HEK293 (cell line): ENCODE results near the gene CACNG7.
A peak's percentile ranks its signal among the peaks of the same experiment; 100 is the strongest.

Experiments used
- CTCF ChIA-PET: fragments of 350-600 bp; formaldehyde crosslinking; extraction: SDS; loops from one replicate; lab custom pipeline; 2021; ENCODE audit warnings: antibody characterized with exemption; lab: Yijun Ruan, JAX
- POLR2A ChIA-PET: fragments of 300-600 bp; formaldehyde crosslinking; extraction: SDS; loops from one replicate; lab custom pipeline; 2020; ENCODE audit warnings: antibody characterized with exemption, inconsistent platforms; lab: Yijun Ruan, JAX
- H3K27ac ChIP-seq: fragments of 200-500 bp; sonication (Bioruptor generic); 2 replicates; pipeline ENCODE4 v1.5.1; 2014; ENCODE audit warnings: low read depth, low read length, control low read depth, inconsistent platforms; ENCODE audit errors: extremely low read depth
- H3K36me3 ChIP-seq, 2 experiments: fragments of 200-500 bp in 1 of 2; sonication (Bioruptor generic) in 1 of 2; 1 replicate in 1 of 2; 2 replicates in 1 of 2; pipeline ENCODE4 v1.5.1; 2014 to 2017; ENCODE audit warnings: inconsistent platforms in 2 of 2, low read length in 2 of 2; ENCODE audit not compliant: control insufficient read depth in 2 of 2, insufficient read depth in 1 of 2
- H3K4me1 ChIP-seq: fragments of 200-500 bp; sonication (Bioruptor generic); 2 replicates; pipeline ENCODE4 v1.5.1; 2014; ENCODE audit warnings: mild to moderate bottlenecking, low read length, inconsistent platforms; ENCODE audit not compliant: control insufficient read depth, insufficient read depth
- H3K4me3 ChIP-seq: 2 replicates; pipeline ENCODE4 v1.5.1; 2011; ENCODE audit warnings: low read depth, mild to moderate bottlenecking, control low read depth, low read length, moderate library complexity
- H3K9me3 ChIP-seq: fragments of 200-500 bp; sonication (Bioruptor generic); 2 replicates; pipeline ENCODE4 v1.5.1; 2014; ENCODE audit warnings: low read depth, low read length, inconsistent platforms; ENCODE audit not compliant: control insufficient read depth, insufficient read depth
- GLI2 ChIP-seq: fragments of 450-650 bp; formaldehyde crosslinking; IDR thresholded peaks from 2 replicates; pipeline ENCODE4; 2017; ENCODE audit warnings: missing biosample characterization, missing genetic modification characterization, low read depth, borderline replicate concordance
- KLF10 ChIP-seq: fragments of 450-650 bp; IDR thresholded peaks from 2 replicates; pipeline ENCODE4 v1.5.1; 2018; ENCODE audit warnings: missing biosample characterization, mild to moderate bottlenecking, missing genetic modification characterization
- KLF8 ChIP-seq: fragments of 450-650 bp; formaldehyde crosslinking; IDR thresholded peaks from 2 replicates; pipeline ENCODE4 v1.5.1; 2016; ENCODE audit warnings: missing biosample characterization, missing genetic modification characterization
- OSR2 ChIP-seq: fragments of 450-650 bp; formaldehyde crosslinking; IDR thresholded peaks from 2 replicates; pipeline ENCODE4 v1.5.1; 2016; ENCODE audit warnings: missing biosample characterization, missing genetic modification characterization
- PRDM1 ChIP-seq: fragments of 450-650 bp; formaldehyde crosslinking; IDR thresholded peaks from 2 replicates; pipeline ENCODE4; 2016; ENCODE audit warnings: missing biosample characterization, missing genetic modification characterization
- RBAK ChIP-seq: fragments of 450-650 bp; formaldehyde crosslinking; IDR thresholded peaks from 2 replicates; pipeline ENCODE4 v1.5.1; 2016; ENCODE audit warnings: missing biosample characterization, missing genetic modification characterization
- ZBTB7A ChIP-seq: fragments of 450-650 bp; formaldehyde crosslinking; IDR thresholded peaks from 2 replicates; pipeline ENCODE4 v1.5.1; 2016; ENCODE audit warnings: low read depth, missing biosample characterization, missing genetic modification characterization
- ZFP41 ChIP-seq: fragments of 450-650 bp; formaldehyde crosslinking; IDR thresholded peaks from 2 replicates; pipeline ENCODE4 v1.5.1; 2016; ENCODE audit warnings: missing biosample characterization, missing genetic modification characterization, borderline replicate concordance
- ZNF157 ChIP-seq: fragments of 450-650 bp; formaldehyde crosslinking; IDR thresholded peaks from 2 replicates; pipeline ENCODE4 v1.5.1; 2016; ENCODE audit warnings: missing biosample characterization, missing genetic modification characterization
- ZNF19 ChIP-seq: fragments of 450-650 bp; formaldehyde crosslinking; IDR thresholded peaks from 2 replicates; pipeline ENCODE4; 2016; ENCODE audit warnings: missing biosample characterization, missing genetic modification characterization, low read depth
- ZNF266 ChIP-seq: fragments of 450-650 bp; formaldehyde crosslinking; IDR thresholded peaks from 2 replicates; pipeline ENCODE4 v1.5.1; 2016; ENCODE audit warnings: missing biosample characterization, missing genetic modification characterization, low read depth
- ZNF302 ChIP-seq: fragments of 450-650 bp; formaldehyde crosslinking; IDR thresholded peaks from 2 replicates; pipeline ENCODE4 v1.5.1; 2016; ENCODE audit warnings: missing biosample characterization, missing genetic modification characterization, low read depth
- ZNF324 ChIP-seq: fragments of 450-650 bp; formaldehyde crosslinking; IDR thresholded peaks from 2 replicates; pipeline ENCODE4 v1.5.1; 2016; ENCODE audit warnings: missing biosample characterization, missing genetic modification characterization
- ZNF335 ChIP-seq: fragments of 450-650 bp; formaldehyde crosslinking; conservative IDR thresholded peaks from 2 replicates; pipeline ENCODE4 v1.5.1; 2016; ENCODE audit warnings: missing biosample characterization, missing genetic modification characterization
- ZNF366 ChIP-seq: fragments of 450-650 bp; formaldehyde crosslinking; conservative IDR thresholded peaks from 2 replicates; pipeline ENCODE4 v1.5.1; 2016; ENCODE audit warnings: missing biosample characterization, missing genetic modification characterization
- ZNF426 ChIP-seq: fragments of 450-650 bp; formaldehyde crosslinking; IDR thresholded peaks from 2 replicates; pipeline ENCODE4 v1.5.1; 2017; ENCODE audit warnings: missing biosample characterization, missing genetic modification characterization, mild to moderate bottlenecking, inconsistent platforms, moderate library complexity
- ZNF48 ChIP-seq: fragments of 450-650 bp; formaldehyde crosslinking; IDR thresholded peaks from 2 replicates; pipeline ENCODE4 v1.5.1; 2016; ENCODE audit warnings: missing biosample characterization, missing genetic modification characterization
- ZNF529 ChIP-seq: fragments of 450-650 bp; formaldehyde crosslinking; IDR thresholded peaks from 2 replicates; pipeline ENCODE4 v1.5.1; 2017; ENCODE audit warnings: missing genetic modification characterization, missing biosample characterization; ENCODE audit not compliant: insufficient replicate concordance
- ZNF530 ChIP-seq: fragments of 450-650 bp; formaldehyde crosslinking; IDR thresholded peaks from 2 replicates; pipeline ENCODE4 v1.5.1; 2016; ENCODE audit warnings: low read depth, missing biosample characterization, missing genetic modification characterization
- ZNF548 ChIP-seq: fragments of 450-650 bp; formaldehyde crosslinking; IDR thresholded peaks from 2 replicates; pipeline ENCODE4 v1.5.1; 2016; ENCODE audit warnings: missing biosample characterization, missing genetic modification characterization
- ZNF701 ChIP-seq: fragments of 450-650 bp; formaldehyde crosslinking; IDR thresholded peaks from 2 replicates; pipeline ENCODE4 v1.5.1; 2016; ENCODE audit warnings: missing biosample characterization, missing genetic modification characterization
- ZNF76 ChIP-seq: fragments of 450-650 bp; formaldehyde crosslinking; IDR thresholded peaks from 2 replicates; pipeline ENCODE4; 2016; ENCODE audit warnings: low read depth, missing biosample characterization, missing genetic modification characterization, borderline replicate concordance
- ZNF830 ChIP-seq: fragments of 450-650 bp; IDR thresholded peaks from 2 replicates; pipeline ENCODE4 v1.5.0; 2018; ENCODE audit warnings: missing biosample characterization, missing genetic modification characterization, low read depth, mild to moderate bottlenecking, moderate library complexity
- TF ChIP-seq, protein P1 (sequence below): fragments of 450-650 bp; formaldehyde crosslinking; IDR thresholded peaks from 2 replicates; pipeline ENCODE4 v1.5.1; 2017; ENCODE audit warnings: missing biosample characterization, missing genetic modification characterization
- TF ChIP-seq, protein P2 (sequence below): fragments of 450-650 bp; formaldehyde crosslinking; IDR thresholded peaks from 2 replicates; pipeline ENCODE4 v1.5.1; 2017; ENCODE audit warnings: missing biosample characterization, missing genetic modification characterization
- TF ChIP-seq, protein P3 (sequence below): fragments of 450-650 bp; IDR thresholded peaks from 2 replicates; pipeline ENCODE4 v1.5.1; 2018; ENCODE audit warnings: missing biosample characterization, mild to moderate bottlenecking, missing genetic modification characterization

The CACNG7 gene

DNA sequence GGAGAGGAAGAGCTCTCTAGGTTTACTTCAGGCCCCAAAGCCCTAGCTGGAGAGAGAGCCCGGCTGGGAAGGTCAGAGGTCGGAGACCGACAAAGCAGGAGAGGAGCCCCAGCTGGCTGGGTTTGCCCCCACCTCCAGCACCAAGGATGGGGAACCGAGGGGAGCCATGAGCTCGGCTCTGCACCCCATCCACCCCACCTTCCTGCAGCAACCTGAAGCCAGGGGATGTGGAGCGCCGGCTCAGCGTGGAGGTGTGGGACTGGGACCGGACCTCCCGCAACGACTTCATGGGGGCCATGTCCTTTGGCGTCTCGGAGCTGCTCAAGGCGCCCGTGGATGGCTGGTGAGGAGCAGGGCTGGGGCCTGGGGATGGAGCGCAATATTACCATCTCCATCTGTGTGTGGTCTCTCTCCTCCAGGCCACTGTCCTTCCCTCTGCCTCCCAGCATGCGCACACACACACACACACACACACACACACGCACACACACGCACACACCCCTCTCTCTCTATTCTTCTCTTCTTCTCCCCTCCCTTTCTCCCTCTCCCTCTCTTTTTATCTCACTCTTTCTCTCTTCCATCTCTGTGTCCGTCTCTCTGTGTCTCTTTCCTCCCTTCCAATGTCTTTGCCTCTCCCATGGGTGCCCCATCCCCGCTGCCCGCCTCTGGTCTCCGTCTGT is 16.6 kb upstream of the CACNG7 start (continued):
- TF ChIP-seq, protein P1, sequence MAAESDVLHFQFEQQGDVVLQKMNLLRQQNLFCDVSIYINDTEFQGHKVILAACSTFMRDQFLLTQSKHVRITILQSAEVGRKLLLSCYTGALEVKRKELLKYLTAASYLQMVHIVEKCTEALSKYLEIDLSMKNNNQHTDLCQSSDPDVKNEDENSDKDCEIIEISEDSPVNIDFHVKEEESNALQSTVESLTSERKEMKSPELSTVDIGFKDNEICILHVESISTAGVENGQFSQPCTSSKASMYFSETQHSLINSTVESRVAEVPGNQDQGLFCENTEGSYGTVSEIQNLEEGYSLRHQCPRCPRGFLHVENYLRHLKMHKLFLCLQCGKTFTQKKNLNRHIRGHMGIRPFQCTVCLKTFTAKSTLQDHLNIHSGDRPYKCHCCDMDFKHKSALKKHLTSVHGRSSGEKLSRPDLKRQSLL: no peak
- TF ChIP-seq, protein P2, sequence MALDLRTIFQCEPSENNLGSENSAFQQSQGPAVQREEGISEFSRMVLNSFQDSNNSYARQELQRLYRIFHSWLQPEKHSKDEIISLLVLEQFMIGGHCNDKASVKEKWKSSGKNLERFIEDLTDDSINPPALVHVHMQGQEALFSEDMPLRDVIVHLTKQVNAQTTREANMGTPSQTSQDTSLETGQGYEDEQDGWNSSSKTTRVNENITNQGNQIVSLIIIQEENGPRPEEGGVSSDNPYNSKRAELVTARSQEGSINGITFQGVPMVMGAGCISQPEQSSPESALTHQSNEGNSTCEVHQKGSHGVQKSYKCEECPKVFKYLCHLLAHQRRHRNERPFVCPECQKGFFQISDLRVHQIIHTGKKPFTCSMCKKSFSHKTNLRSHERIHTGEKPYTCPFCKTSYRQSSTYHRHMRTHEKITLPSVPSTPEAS: peak; percentile 91
- TF ChIP-seq ZFP41 (tag by site-specific recombination) (no peak), RBAK (tag by site-specific recombination) (no peak), ZNF548 (tag by site-specific recombination) (no peak), ZBTB7A (no peak), ZNF266 (tag by site-specific recombination) (no peak), ZNF830 (no peak), ZNF529 (no peak), ZNF335 (tag by site-specific recombination) (no peak), KLF8 (tag by site-specific recombination) (no peak), ZNF324 (tag by site-specific recombination) (no peak), ZNF366 (tag by site-specific recombination) (peak; percentile 44; the same call in 1 of the 2 replicates), KLF10 (tag by site-specific recombination) (no peak), GLI2 (tag by site-specific recombination) (no peak), ZNF48 (tag by site-specific recombination) (no peak), PRDM1 (tag by site-specific recombination) (peak; percentile 63), ZNF701 (no peak), ZNF157 (tag by site-specific recombination) (no peak), OSR2 (tag by site-specific recombination) (no peak), ZNF302 (tag by site-specific recombination) (no peak)
- TF ChIP-seq, protein P3, sequence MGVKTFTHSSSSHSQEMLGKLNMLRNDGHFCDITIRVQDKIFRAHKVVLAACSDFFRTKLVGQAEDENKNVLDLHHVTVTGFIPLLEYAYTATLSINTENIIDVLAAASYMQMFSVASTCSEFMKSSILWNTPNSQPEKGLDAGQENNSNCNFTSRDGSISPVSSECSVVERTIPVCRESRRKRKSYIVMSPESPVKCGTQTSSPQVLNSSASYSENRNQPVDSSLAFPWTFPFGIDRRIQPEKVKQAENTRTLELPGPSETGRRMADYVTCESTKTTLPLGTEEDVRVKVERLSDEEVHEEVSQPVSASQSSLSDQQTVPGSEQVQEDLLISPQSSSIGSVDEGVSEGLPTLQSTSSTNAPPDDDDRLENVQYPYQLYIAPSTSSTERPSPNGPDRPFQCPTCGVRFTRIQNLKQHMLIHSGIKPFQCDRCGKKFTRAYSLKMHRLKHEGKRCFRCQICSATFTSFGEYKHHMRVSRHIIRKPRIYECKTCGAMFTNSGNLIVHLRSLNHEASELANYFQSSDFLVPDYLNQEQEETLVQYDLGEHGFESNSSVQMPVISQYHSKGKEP (tag by site-specific recombination): no peak

DNA sequence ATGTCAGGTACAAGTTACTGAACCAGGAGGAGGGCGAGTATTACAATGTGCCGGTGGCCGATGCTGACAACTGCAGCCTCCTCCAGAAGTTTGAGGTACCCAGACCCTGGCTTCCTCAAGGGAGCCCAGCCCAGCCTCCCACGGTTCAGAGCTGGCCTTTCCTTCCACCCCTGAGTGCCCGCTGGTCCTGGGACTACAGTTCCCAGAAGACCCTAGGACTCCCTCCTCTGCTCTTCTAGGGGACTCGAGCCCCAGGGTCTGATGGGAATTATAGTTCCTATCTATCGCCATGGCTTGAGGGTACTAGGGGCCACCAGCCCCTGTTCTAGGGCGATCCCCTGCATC is 16.1 kb upstream of the CACNG7 start:
- no peak overlapping the region for H3K27ac ChIP-seq
- POLR2A ChIA-PET: no interaction called here
- H3K4me1 ChIP-seq: peaks cover 2% of the 10 kb centered on the region; the same call in 1 of the 2 replicates
- TF ChIP-seq, protein P2: 0 out of 2 replicates have a peak, but pooled peaks have one; percentile 22
- TF ChIP-seq ZNF530 (tag by site-specific recombination) (no peak), ZNF76 (tag by site-specific recombination) (peak; percentile 84), ZNF19 (no peak), ZNF701 (peak; percentile 69; the same call in 1 of the 2 replicates), ZNF426 (tag by site-specific recombination) (no peak)
- H3K36me3 ChIP-seq: no peaks in the 10 kb centered on the region
- H3K4me3 ChIP-seq: no peak overlapping the region
- H3K9me3 ChIP-seq: no peaks in the 10 kb centered on the region
- CTCF ChIA-PET: no interaction called here
